HFF-Myc (cell line): ENCODE measurements around the gene CNPY1.

ENCODE experiments used
- DNase-seq: peaks from one replicate; pipeline ENCODE4 v3.0.0-alpha.2; 2011; ENCODE audit warnings: low read depth; ENCODE audit errors: extremely low read depth
- H3K4me3 ChIP-seq: replicated peaks from 2 replicates; pipeline ENCODE4 v1.5.1; 2011; ENCODE audit warnings: low read depth, mild to moderate bottlenecking, control low read depth, low read length
- CTCF ChIP-seq: IDR thresholded peaks from 2 replicates; pipeline ENCODE4 v1.5.1; 2012; ENCODE audit warnings: mild to moderate bottlenecking, low read depth, low read length, control low read depth; ENCODE audit errors: missing control alignments

CNPY1 gene

GRCh38 chr7:155464183-155464582 is 82.2 kb downstream of the CNPY1 start:
- no peak for DNase-seq
- H3K4me3 ChIP-seq = no peak overlapping the region
- no peak for TF ChIP-seq CTCF

- no peak for DNase-seq
- no peak overlapping the region for H3K4me3 ChIP-seq
- TF ChIP-seq CTCF = no peak
Measured at GRCh38 chr7:155463114-155463811, 83.1 kb downstream of the CNPY1 start.

GRCh38 chr7:155462163-155462735 is 84.1 kb downstream of the CNPY1 start:
- H3K4me3 ChIP-seq = no peak overlapping the region
- DNase-seq = no peak
- no peak for TF ChIP-seq CTCF

GRCh38 chr7:155461631-155462030 is 84.7 kb downstream of the CNPY1 start:
- no peak overlapping the region for H3K4me3 ChIP-seq
- TF ChIP-seq CTCF = no peak
- DNase-seq = no peak

- H3K4me3 ChIP-seq = no peak overlapping the region
- TF ChIP-seq CTCF = no peak
- DNase-seq = no peak
Measured at GRCh38 chr7:155460926-155461613, 85.3 kb downstream of the CNPY1 start.

- H3K4me3 ChIP-seq = no peak overlapping the region
- no peak for TF ChIP-seq CTCF
- DNase-seq = no peak
Measured at GRCh38 chr7:155459700-155460461, 86.5 kb downstream of the CNPY1 start.
